Lung (tissue), 12 donors: ENCODE measurements around the gene SLC9A1. TPM values are rescaled to one million over a fixed set of nuclear protein-coding genes. Genes with fewer than 3 reads are reported as not detected.
A peak's percentile ranks its signal among the peaks of the same experiment; 100 is the strongest.
"Not testable (repeated sequence)": the region's sequence is repeated elsewhere in the genome, so short reads cannot be mapped to it uniquely, and the experiment has no call there.

ENCODE experiments used
- ATAC-seq: fragments of 200-7000 bp; cut with Tn5 transposase; one replicate; pipeline ENCODE4 v1.9.1; 2020; ENCODE audit warnings: moderate number of reproducible peaks; ENCODE audit not compliant: insufficient read depth, low FRiP score
- DNase-seq, 3 donors: peaks; one replicate each; pipeline ENCODE4 v3.0.0-alpha.2; 2013 to 2017
- H3K27ac ChIP-seq, 2 donors: one replicate each; pipeline ENCODE4 v1.5.1; 2013; ENCODE audit warnings: mild to moderate bottlenecking in 2 of 2, moderate library complexity in 2 of 2, control low read depth in 1 of 2, inconsistent platforms in 1 of 2, low read depth in 1 of 2, low read length in 1 of 2
- H3K27me3 ChIP-seq, 3 donors: one replicate each; pipeline ENCODE4 v1.5.1; 2013; ENCODE audit warnings: low read length in 2 of 3; ENCODE audit not compliant: control insufficient read depth in 3 of 3, insufficient read depth in 3 of 3
- H3K36me3 ChIP-seq, 4 donors: one replicate each; pipeline ENCODE4 v1.5.1; 2013; ENCODE audit warnings: low read length in 4 of 4, mild to moderate bottlenecking in 1 of 4, moderate library complexity in 1 of 4; ENCODE audit not compliant: control insufficient read depth in 4 of 4, insufficient read depth in 4 of 4
- H3K4me1 ChIP-seq, 5 donors: one replicate each; pipeline ENCODE4 v1.5.1; 2013; ENCODE audit warnings: low read length in 5 of 5, mild to moderate bottlenecking in 2 of 5, moderate library complexity in 1 of 5; ENCODE audit not compliant: control insufficient read depth in 5 of 5, insufficient read depth in 5 of 5
- H3K4me3 ChIP-seq: one replicate; pipeline ENCODE4 v1.5.1; 2013; ENCODE audit warnings: mild to moderate bottlenecking, control low read depth, moderate library complexity
- H3K9ac ChIP-seq, 2 donors: one replicate each; pipeline ENCODE4 v1.5.1; 2013; ENCODE audit warnings: low read length in 2 of 2, control low read depth in 1 of 2; ENCODE audit not compliant: insufficient read depth in 1 of 2
- H3K9me3 ChIP-seq, 4 donors: one replicate each; pipeline ENCODE4 v1.5.1; 2013; ENCODE audit warnings: low read length in 3 of 4, mild to moderate bottlenecking in 1 of 4, moderate library complexity in 1 of 4; ENCODE audit not compliant: control insufficient read depth in 4 of 4, insufficient read depth in 3 of 4
- WGBS, 2 donors: extraction: QIAGEN DNeasy Blood & Tissue Kit; methylation state at CpG; one replicate each; pipeline ENCODE4 v1.1.7; 2013; 5-methylcytosine and 5-hydroxymethylcytosine counted together
- polyA plus RNA-seq, 2 donors: library from polyadenylated mRNA; stranded (reverse); fragments of 200-250 nt; gene quantifications; one replicate each; pipeline ENCODE4 v1.2.1, GENCODE V29; 2013
- total RNA-seq, 2 donors: library from RNA; depleted of rRNA in 1 of 2; stranded (reverse); fragments of >200 nt in 1 of 2; gene quantifications; one replicate each; pipeline ENCODE4 v1.2.1, GENCODE V29; 2014 to 2021
- TF ChIP-seq, protein P1 (sequence below): IDR thresholded peaks from 2 replicates; pipeline ENCODE4 v1.5.1; 2012; ENCODE audit warnings: mild to moderate bottlenecking; ENCODE audit errors: control extremely low read depth, extremely low read depth
- donor health status: control.
- donor health status: control.
- donor health status: Bipolar disorder and iron deficiency.
- donor health status: healthy.
- donor health status: DM: yes; HTN: yes; CAD: no.

The SLC9A1 gene
- total and polyA plus RNA-seq, 4 donors = 19.3 to 48.0 (median 24.6) TPM

GRCh38 chr1:27179379-27179778 lies 24.5 kb upstream of the SLC9A1 start:
- H3K27ac ChIP-seq = no peak overlapping the region

DNA sequence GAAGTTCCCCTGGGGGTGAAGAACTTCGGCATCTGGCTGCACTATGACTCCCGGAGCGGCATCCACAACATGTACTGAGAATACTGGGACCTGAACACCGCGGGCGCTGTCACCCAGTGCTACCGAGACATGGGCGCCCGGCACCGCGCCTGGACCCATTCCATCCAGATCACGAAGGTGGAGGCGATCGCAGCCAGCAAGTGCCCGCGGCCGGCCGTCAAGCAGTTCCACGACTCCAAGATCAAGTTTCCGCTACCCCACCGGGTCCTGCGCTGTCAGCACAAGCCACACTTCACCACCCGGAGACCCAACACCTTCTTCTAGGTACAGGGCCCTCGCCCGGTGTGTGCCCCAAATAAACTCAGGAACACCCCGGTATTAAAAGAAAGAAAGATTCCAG lies 22.0 kb upstream of the SLC9A1 start:
- H3K9me3 ChIP-seq = no peaks in the 10 kb centered on the region
- no peaks in the 10 kb centered on the region for H3K27me3 ChIP-seq
- DNase-seq = no peak
- H3K9ac ChIP-seq = no peak overlapping the region
- H3K36me3 ChIP-seq = no peaks in the 10 kb centered on the region
- WGBS, 2 donors = 97% methylated on average over 26 of the region's 26 CpGs
- no peak for ATAC-seq
- no peak overlapping the region for H3K27ac ChIP-seq
- H3K4me3 ChIP-seq = no peak overlapping the region
- H3K4me1 ChIP-seq = no peaks in the 10 kb centered on the region
- TF ChIP-seq, protein P1, sequence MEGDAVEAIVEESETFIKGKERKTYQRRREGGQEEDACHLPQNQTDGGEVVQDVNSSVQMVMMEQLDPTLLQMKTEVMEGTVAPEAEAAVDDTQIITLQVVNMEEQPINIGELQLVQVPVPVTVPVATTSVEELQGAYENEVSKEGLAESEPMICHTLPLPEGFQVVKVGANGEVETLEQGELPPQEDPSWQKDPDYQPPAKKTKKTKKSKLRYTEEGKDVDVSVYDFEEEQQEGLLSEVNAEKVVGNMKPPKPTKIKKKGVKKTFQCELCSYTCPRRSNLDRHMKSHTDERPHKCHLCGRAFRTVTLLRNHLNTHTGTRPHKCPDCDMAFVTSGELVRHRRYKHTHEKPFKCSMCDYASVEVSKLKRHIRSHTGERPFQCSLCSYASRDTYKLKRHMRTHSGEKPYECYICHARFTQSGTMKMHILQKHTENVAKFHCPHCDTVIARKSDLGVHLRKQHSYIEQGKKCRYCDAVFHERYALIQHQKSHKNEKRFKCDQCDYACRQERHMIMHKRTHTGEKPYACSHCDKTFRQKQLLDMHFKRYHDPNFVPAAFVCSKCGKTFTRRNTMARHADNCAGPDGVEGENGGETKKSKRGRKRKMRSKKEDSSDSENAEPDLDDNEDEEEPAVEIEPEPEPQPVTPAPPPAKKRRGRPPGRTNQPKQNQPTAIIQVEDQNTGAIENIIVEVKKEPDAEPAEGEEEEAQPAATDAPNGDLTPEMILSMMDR = no peak

More at GRCh38 chr1:27179379-27179778, 24.5 kb upstream of the SLC9A1 start:
- Histone ChIP-seq H3K9ac (no peak overlapping the region), H3K9me3 (peaks cover 0 to 3% (median under 1%) of the 10 kb centered on the region in 4 donors), H3K4me3 (no peak overlapping the region), H3K36me3 (no peaks in the 10 kb centered on the region), H3K4me1 (no peaks in the 10 kb centered on the region), H3K27me3 (no peaks in the 10 kb centered on the region)
- ATAC-seq (no peak), DNase-seq (peak in 1 of 3 donors; percentile 34)
- TF ChIP-seq, protein P1 = no peak

GRCh38 chr1:27176323-27176722 lies 21.4 kb upstream of the SLC9A1 start:
- Histone ChIP-seq H3K9ac (no peak overlapping the region), H3K4me3 (no peak overlapping the region), H3K36me3 (no peaks in the 10 kb centered on the region), H3K27me3 (no peaks in the 10 kb centered on the region), H3K27ac (no peak overlapping the region), H3K4me1 (no peaks in the 10 kb centered on the region), H3K9me3 (no peaks in the 10 kb centered on the region)
- 91 to 92% methylated on average over 4 of the region's 4 CpGs for WGBS, 2 donors
- no peak for ATAC-seq
- TF ChIP-seq, protein P1 = no peak
- no peak for DNase-seq

GRCh38 chr1:27172992-27173391 lies 18.1 kb upstream of the SLC9A1 start:
- not testable (repeated sequence) for ATAC-seq, H3K9ac ChIP-seq, H3K27ac ChIP-seq, H3K9me3 ChIP-seq, H3K4me3 ChIP-seq, H3K27me3 ChIP-seq, H3K4me1 ChIP-seq, H3K36me3 ChIP-seq, DNase-seq
- 88 to 96% methylated on average over 5 of the region's 5 CpGs for WGBS, 2 donors
